Panc1 (cell line): ENCODE measurements around the gene METTL5.

Experiments used
- POLR2AphosphoS5 ChIP-seq: IDR thresholded peaks from 2 replicates; pipeline ENCODE4 v1.6.1; 2012; ENCODE audit warnings: mild to moderate bottlenecking, low read depth, low read length, moderate library complexity
- TF ChIP-seq, protein P1 (sequence below): fragments of 450-650 bp; IDR thresholded peaks from 2 replicates; pipeline ENCODE4 v1.5.1; 2017; ENCODE audit warnings: mild to moderate bottlenecking

DNA sequence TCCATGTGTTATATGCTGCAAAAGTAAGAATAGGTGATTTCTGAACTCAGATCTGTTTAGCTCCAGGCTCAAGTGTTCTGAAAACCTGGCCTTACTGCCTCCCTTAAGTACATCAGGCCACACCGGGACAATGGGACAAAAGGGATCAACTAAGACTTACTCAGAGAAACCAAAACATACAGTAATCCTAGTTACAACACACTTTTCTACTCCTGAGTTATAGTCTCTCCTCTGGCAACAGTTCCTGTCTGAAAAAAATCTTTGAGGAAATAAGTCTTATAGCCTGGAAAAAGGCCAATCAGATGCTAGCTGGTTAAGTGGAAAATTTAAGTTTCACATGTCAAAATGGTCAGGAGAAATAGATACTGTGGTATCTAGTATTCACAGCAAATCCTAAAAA is 5.6 kb downstream of the METTL5 start:
- TF ChIP-seq POLR2AphosphoS5 = no peak
- TF ChIP-seq, protein P1, sequence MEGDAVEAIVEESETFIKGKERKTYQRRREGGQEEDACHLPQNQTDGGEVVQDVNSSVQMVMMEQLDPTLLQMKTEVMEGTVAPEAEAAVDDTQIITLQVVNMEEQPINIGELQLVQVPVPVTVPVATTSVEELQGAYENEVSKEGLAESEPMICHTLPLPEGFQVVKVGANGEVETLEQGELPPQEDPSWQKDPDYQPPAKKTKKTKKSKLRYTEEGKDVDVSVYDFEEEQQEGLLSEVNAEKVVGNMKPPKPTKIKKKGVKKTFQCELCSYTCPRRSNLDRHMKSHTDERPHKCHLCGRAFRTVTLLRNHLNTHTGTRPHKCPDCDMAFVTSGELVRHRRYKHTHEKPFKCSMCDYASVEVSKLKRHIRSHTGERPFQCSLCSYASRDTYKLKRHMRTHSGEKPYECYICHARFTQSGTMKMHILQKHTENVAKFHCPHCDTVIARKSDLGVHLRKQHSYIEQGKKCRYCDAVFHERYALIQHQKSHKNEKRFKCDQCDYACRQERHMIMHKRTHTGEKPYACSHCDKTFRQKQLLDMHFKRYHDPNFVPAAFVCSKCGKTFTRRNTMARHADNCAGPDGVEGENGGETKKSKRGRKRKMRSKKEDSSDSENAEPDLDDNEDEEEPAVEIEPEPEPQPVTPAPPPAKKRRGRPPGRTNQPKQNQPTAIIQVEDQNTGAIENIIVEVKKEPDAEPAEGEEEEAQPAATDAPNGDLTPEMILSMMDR = no peak
